ENCODE measurements around the gene GIT1.

The GIT1 gene

GRCh38 chr17:29555840-29556239 is 33.6 kb downstream of the GIT1 start:
- DNase-seq (ENCODE audit: extremely low spot score): no peak
- TF ChIP-seq BHLHE40 (IDR thresholded peaks at IDR 0.05; ENCODE audit: borderline replicate concordance) (no peak), FOXA1 (IDR thresholded peaks at IDR 0.05) (no peak), ARNT (IDR thresholded peaks at IDR 0.05) (no peak), LEF1 (IDR thresholded peaks at IDR 0.05; ENCODE audit: borderline replicate concordance) (no peak), PKNOX1 (IDR thresholded peaks at IDR 0.05) (no peak), FOXK2 (IDR thresholded peaks at IDR 0.05) (no peak), FOXM1 (IDR thresholded peaks at IDR 0.05; ENCODE audit: borderline replicate concordance) (no peak), L3MBTL2 (conservative IDR thresholded peaks at IDR 0.05) (no peak), SUZ12 (IDR thresholded peaks at IDR 0.05) (no peak), ELF4 (IDR thresholded peaks at IDR 0.05) (no peak), TARDBP (IDR thresholded peaks at IDR 0.05) (no peak), NFRKB (IDR thresholded peaks at IDR 0.05) (no peak), CTBP1 (IDR thresholded peaks at IDR 0.05; ENCODE audit: borderline replicate concordance) (no peak), ZNF384 (IDR thresholded peaks at IDR 0.05) (no peak), SP1 (IDR thresholded peaks at IDR 0.05) (no peak), HDGF (IDR thresholded peaks at IDR 0.05; ENCODE audit: borderline replicate concordance) (no peak)
- CTCF ChIA-PET: interaction anchor here (1.4 kb wide), 1 partner anchor 186 kb away, joined by 5 read pairs; no protein-coding TSS in a partner anchor
- POLR2A ChIA-PET: no interaction called here

DNA sequence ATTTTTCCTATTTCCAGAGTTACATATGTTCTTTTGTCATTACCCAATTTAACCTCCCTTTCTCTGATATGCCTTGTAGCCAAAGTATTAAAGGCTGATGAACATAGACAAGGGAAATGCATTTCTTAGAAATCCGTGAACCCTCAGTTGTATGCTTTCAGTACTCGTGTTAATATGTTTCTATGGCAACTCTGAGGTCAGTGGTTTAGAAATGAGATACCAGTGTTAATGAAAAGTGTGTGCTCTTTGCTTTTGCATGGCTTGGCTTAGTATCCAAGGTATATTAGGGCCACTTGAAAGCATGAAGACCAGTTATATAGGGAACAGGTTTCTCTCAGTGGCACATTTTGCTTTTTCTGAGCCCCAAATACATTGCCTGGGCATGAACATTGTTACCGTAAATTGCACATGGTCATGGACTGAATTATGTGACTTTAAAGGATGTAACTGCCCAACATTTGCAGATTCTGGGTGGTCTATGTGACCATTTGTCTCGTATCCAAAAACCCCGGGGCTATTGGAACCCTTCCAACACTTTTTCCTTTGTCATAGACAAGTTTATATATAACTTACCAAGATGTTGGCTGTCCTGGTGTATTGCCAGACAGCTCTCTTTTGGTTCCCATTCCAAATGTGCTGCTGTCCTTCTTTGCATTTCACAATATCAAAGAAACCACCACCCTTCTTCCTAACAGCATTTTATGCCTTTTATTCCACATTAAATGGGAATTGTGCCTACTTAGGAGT is 40.1 kb downstream of the GIT1 start:
- TF ChIP-seq FOXA1 (IDR thresholded peaks at IDR 0.05) (no peak), HDGF (IDR thresholded peaks at IDR 0.05; ENCODE audit: borderline replicate concordance) (no peak), SP1 (IDR thresholded peaks at IDR 0.05) (no peak), ELF4 (IDR thresholded peaks at IDR 0.05) (no peak), L3MBTL2 (conservative IDR thresholded peaks at IDR 0.05) (no peak), SUZ12 (IDR thresholded peaks at IDR 0.05) (no peak), BHLHE40 (IDR thresholded peaks at IDR 0.05; ENCODE audit: borderline replicate concordance) (no peak), ARNT (IDR thresholded peaks at IDR 0.05) (no peak), FOXK2 (IDR thresholded peaks at IDR 0.05) (no peak), FOXM1 (IDR thresholded peaks at IDR 0.05; ENCODE audit: borderline replicate concordance) (no peak), TARDBP (IDR thresholded peaks at IDR 0.05) (no peak), PKNOX1 (IDR thresholded peaks at IDR 0.05) (no peak), NFRKB (IDR thresholded peaks at IDR 0.05) (no peak), CTBP1 (IDR thresholded peaks at IDR 0.05; ENCODE audit: borderline replicate concordance) (no peak), LEF1 (IDR thresholded peaks at IDR 0.05; ENCODE audit: borderline replicate concordance) (no peak), ZNF384 (IDR thresholded peaks at IDR 0.05) (no peak)
- POLR2A ChIA-PET: interaction anchor here (1.3 kb wide), 1 partner anchor 255 kb away, joined by 3 read pairs; the partner anchor contains the start of gene NUFIP2
- CTCF ChIA-PET: interaction anchor here (0.5 to 1.7 kb wide), 2 partner anchors 35 to 179 kb away, joined by 3 to 4 read pairs; no protein-coding TSS in a partner anchor

DNA sequence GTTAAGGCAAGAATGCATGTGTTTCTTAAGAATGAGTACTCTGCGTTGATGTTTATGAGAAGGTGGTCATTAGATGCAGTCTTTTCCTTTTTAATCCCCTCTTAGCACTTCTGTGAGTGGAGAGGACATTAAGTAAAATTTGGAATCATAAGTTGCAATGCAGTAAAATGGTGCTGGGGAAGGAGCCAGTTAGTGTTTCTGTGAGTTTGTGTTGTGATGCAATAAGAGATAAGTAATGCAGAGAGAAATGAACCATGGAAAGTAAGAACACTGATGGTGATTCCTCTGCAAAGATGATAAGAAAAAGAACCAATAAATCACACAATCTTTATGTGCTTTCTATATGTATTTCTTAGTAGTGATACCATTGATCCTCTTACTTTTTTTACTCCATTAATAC is 42.6 kb downstream of the GIT1 start:
- ChIA-PET CTCF (no interaction called here), POLR2A (no interaction called here)
- DNase-seq (ENCODE audit: extremely low spot score): no peak

More for the DNA sequence above, 40.1 kb downstream of the GIT1 start:
- DNase-seq (ENCODE audit: extremely low spot score): no peak

GRCh38 chr17:29546085-29546484 is 43.4 kb downstream of the GIT1 start:
- CTCF ChIA-PET: interaction anchor here (1.0 kb wide), 1 partner anchor 10 kb away, joined by 3 read pairs; no protein-coding TSS in a partner anchor
- TF ChIP-seq SUZ12 (IDR thresholded peaks at IDR 0.05) (no peak), ARNT (IDR thresholded peaks at IDR 0.05) (no peak), CTBP1 (IDR thresholded peaks at IDR 0.05; ENCODE audit: borderline replicate concordance) (no peak), NFRKB (IDR thresholded peaks at IDR 0.05) (no peak), ELF4 (IDR thresholded peaks at IDR 0.05) (no peak), FOXK2 (IDR thresholded peaks at IDR 0.05) (no peak), PKNOX1 (IDR thresholded peaks at IDR 0.05) (no peak), L3MBTL2 (conservative IDR thresholded peaks at IDR 0.05) (no peak), FOXM1 (IDR thresholded peaks at IDR 0.05; ENCODE audit: borderline replicate concordance) (no peak), HDGF (IDR thresholded peaks at IDR 0.05; ENCODE audit: borderline replicate concordance) (no peak), SP1 (IDR thresholded peaks at IDR 0.05) (no peak), TARDBP (IDR thresholded peaks at IDR 0.05) (no peak), FOXA1 (IDR thresholded peaks at IDR 0.05) (no peak), LEF1 (IDR thresholded peaks at IDR 0.05; ENCODE audit: borderline replicate concordance) (no peak), ZNF384 (IDR thresholded peaks at IDR 0.05) (no peak), BHLHE40 (IDR thresholded peaks at IDR 0.05; ENCODE audit: borderline replicate concordance) (no peak)
- POLR2A ChIA-PET: no interaction called here
- DNase-seq (ENCODE audit: extremely low spot score): no peak

More for the DNA sequence above, 42.6 kb downstream of the GIT1 start:
- no peak for TF ChIP-seq LEF1 (IDR thresholded peaks at IDR 0.05; ENCODE audit: borderline replicate concordance)
- TF ChIP-seq NFRKB (IDR thresholded peaks at IDR 0.05): no peak
- TF ChIP-seq ZNF384 (IDR thresholded peaks at IDR 0.05): no peak
- TF ChIP-seq HDGF (IDR thresholded peaks at IDR 0.05; ENCODE audit: borderline replicate concordance): no peak
- no peak for TF ChIP-seq SUZ12 (IDR thresholded peaks at IDR 0.05)
- TF ChIP-seq SP1 (IDR thresholded peaks at IDR 0.05): no peak
- no peak for TF ChIP-seq PKNOX1 (IDR thresholded peaks at IDR 0.05)
- TF ChIP-seq FOXK2 (IDR thresholded peaks at IDR 0.05): no peak
- no peak for TF ChIP-seq FOXM1 (IDR thresholded peaks at IDR 0.05; ENCODE audit: borderline replicate concordance)
- no peak for TF ChIP-seq ELF4 (IDR thresholded peaks at IDR 0.05)
- no peak for TF ChIP-seq BHLHE40 (IDR thresholded peaks at IDR 0.05; ENCODE audit: borderline replicate concordance)
- TF ChIP-seq TARDBP (IDR thresholded peaks at IDR 0.05): no peak

DNA sequence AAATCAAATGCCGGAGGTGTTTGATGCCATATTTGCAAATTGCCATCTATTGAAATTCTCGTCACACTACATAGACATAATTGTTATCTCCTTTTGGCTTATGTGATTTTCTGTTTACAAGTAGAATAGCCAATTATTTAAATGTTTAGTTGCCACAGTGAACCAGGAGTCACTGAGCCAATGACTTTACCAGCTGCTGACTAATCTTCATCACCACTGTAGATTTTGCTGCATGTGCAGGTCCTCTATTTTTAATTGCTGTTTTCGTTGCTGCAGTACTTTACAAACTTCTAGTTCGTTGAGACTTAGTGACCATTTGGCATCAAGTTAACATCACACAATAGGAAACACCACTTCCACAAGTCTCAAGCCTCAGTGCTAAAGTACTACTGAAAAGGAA is 45.4 kb downstream of the GIT1 start:
- ChIA-PET CTCF (interaction anchor here (0.6 kb wide), 1 partner anchor 17 kb away, joined by 5 read pairs; no protein-coding TSS in a partner anchor), POLR2A (no interaction called here)
- TF ChIP-seq SUZ12 (IDR thresholded peaks at IDR 0.05): no peak
- no peak for TF ChIP-seq NFRKB (IDR thresholded peaks at IDR 0.05)
- no peak for TF ChIP-seq ELF4 (IDR thresholded peaks at IDR 0.05)
- TF ChIP-seq BHLHE40 (IDR thresholded peaks at IDR 0.05; ENCODE audit: borderline replicate concordance): no peak
- no peak for TF ChIP-seq FOXA1 (IDR thresholded peaks at IDR 0.05)
- no peak for TF ChIP-seq CTBP1 (IDR thresholded peaks at IDR 0.05; ENCODE audit: borderline replicate concordance)
- TF ChIP-seq ZNF384 (IDR thresholded peaks at IDR 0.05): no peak
- TF ChIP-seq HDGF (IDR thresholded peaks at IDR 0.05; ENCODE audit: borderline replicate concordance): no peak
- no peak for TF ChIP-seq SP1 (IDR thresholded peaks at IDR 0.05)
- no peak for TF ChIP-seq L3MBTL2 (conservative IDR thresholded peaks at IDR 0.05)
- no peak for TF ChIP-seq PKNOX1 (IDR thresholded peaks at IDR 0.05)
- no peak for DNase-seq (ENCODE audit: extremely low spot score)

Measured in HEK293T (cell line).